Fibroblast of skin of right biceps (primary cell): ENCODE results near the gene DPYSL3.
A peak's percentile ranks its signal among the peaks of the same experiment; 100 is the strongest.
"Not testable (repeated sequence)": the region's sequence is repeated elsewhere in the genome, so short reads cannot be mapped to it uniquely, and the experiment has no call there.

Experiments
- DNase-seq: peaks from one replicate; pipeline ENCODE4 v3.0.0-alpha.2; 2013

Gene DPYSL3

DNA sequence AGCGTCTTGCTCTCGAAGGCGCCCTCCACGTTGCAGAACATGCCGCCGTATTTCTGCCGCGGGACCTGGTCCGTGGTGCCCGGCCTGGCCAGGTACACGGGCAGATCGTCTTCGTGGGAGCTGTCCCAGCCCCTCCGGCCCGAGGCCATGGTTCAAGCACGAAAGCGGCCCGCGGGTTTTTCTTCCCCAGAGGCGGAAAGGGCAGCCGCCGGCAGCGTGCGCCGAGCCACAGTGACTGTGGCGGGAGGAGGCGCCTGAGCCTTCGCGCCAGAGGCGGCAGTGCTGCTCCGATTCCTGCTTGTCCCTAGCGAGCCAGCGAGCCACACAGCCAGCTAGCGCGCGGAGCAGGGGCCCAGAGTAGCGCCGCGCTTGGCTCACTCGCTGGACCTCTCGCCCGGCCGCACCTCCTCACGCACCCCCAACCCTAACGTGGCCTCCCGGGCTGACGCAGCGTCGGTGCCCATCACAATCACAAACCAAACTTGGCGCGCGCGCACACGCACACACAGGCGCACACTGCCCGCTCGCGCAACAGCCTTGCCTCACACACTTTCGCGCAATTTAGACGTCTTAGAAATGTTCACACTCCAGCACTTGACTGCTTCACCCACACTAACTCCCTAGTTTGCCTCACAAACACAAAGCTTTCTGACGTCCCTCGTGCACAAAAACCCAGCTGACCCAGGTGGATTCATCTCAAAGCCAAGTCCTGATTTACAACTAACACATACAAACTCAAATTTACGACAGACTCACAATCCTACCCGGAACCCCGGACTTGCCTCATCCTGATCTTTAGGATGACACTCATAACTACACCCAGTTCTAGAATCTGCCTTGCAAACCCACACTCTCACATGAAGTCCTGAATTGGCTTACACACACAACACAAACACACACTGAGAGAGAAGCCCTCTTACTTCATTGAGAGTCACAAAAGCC, at the start of gene DPYSL3:
DPYSL3 (minus strand) TSS at position 359 of the 942 bp plus-strand sequence; CDS start at position 149, 210 bp downstream.
- peak; percentile 79 for DNase-seq

DNA sequence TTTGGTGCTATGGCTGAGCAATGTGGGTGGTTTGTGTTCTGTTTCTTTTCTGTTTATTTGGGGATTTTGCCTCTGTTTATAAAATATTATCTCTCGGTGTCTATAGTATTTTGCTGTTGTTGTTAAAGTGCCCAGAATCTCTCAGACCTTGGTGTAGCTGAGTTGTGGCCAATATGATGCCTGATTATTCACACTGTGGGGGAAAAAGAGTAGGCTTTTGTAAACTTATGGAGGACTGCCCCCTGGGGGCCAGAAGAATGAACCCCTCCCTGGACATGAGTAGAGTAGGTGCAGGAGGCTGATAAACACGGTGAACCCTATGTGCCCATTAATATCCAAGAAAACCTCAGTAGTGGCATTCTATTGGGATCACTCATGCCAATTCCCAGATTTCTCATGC, 49.0 kb upstream of the DPYSL3 start:
- DNase-seq, result peak; percentile 71

DNA sequence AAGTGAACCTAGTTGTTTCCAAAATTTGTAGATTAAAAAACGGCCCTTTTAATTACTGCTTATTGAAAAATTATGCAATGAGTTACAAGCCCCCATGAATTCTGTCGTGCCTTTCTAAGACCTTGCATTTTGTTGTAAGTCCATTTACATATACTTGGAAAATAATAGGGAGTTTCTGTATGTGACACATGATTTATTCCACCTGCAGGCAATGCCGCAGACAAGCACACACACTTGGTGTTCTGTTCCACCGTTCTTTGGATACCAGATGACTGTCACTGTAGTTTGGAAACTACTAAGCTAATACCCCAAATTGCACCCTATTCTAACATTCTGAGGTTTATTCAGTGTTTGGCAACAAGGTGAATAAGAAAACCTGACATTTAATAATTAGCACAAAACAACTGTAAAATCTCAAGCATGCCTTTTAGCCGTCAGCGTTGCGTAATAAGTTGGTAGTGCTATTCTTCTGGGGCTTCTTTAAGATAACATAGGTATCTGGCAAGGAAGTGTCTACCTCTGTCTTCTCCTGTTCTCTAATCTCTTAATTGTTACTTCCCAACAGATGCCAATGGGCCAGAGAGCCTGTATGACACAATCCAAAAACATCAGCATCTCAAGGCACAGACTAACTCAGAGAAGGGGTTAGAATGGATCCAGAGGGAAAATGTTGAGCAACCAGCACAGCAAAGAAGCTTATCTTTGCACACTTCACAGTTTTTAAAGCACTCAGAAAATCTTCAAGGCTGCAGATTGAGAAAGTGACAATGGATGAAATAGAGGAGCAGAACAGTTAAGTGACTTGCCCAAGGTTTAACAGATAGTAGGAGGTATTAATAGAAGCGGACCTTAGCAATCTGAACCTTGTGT, 48.2 kb upstream of the DPYSL3 start:
- DNase-seq, result no peak

DNA sequence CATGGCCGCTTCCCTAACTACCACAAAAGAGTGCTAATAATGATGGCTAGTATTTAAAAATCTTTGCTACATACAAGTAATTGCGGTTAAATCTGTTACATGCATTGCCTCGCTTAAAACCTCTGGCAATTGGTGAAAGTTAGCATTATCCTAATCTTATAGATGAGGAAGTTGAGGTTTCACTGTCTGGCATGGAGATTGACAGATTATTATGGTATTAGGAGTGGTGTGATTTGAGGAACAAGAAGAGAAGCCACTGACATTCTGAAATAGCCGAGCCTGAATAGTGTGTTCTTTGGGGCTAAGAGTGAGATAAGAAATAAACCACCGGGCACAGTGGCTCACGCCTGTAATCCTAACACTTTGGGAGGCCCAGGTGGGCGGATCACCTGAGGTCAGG, 45.3 kb upstream of the DPYSL3 start:
- DNase-seq, result no peak

DNA sequence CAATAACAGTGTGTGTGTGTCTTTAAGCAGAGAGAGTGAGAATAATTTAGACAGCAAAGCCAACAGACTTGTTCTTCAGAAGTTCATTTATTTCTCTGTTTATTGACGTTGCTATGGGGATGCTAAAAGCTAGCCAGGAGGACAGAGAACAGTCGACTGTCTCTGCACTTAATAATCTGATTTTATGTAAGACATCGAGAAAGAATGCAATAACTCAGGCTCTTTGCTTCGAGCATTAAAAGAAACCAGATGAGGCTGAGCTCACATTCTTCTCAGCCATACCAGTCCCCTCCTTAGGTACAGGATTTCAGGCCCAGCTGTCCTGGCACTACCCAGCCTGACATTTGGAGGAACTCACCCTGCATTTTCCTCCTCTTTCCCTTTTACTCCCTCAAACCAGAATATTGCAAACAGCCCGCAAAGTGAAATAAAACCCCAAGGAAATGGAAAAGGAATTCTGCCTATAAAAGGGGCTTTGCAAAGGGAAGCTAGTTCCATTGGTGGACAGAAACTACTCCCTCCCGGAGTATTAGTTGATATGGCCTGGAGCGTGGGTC, 44.5 kb upstream of the DPYSL3 start:
- peak; percentile 91 for DNase-seq

DNA sequence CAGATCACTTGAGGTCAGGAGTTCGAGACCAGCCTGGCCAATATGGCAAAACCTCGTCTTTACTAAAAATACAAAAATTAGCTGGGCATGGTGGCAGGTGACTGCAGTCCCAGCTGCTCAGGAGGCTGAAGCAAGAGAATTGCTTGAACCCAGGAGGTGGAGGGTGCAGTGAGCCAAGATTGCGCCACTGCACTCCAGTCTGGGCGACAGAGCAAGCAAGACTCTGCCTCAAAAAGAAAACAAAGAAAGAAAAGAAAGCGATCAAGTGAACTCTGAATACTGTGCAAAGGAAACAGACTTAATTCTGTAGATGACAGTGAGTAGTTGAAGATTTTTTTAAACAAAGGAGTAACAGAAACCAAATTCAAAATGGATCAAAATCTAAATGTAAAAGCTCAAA, 43.9 kb upstream of the DPYSL3 start:
- DNase-seq, result not testable (repeated sequence)

DNA sequence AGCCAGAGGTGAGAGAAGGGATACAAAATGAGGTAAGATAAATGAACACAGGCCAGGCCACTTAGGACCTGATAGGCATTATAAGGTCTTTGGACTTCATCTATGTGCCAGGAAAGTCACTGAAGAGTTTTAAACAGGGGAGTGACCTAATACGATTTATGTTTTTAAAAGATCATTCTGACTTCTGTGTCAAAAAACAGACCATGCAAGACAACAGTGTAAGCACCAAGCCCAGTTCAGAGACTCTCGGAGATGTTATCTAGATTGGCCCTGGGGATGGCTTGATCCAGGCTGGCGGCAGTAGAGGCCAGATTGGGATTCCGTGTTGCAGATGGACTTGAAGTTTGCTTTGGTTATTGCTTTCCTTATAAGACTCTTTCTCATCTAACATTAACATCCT, 43.0 kb upstream of the DPYSL3 start:
- DNase-seq, result no peak

DNA sequence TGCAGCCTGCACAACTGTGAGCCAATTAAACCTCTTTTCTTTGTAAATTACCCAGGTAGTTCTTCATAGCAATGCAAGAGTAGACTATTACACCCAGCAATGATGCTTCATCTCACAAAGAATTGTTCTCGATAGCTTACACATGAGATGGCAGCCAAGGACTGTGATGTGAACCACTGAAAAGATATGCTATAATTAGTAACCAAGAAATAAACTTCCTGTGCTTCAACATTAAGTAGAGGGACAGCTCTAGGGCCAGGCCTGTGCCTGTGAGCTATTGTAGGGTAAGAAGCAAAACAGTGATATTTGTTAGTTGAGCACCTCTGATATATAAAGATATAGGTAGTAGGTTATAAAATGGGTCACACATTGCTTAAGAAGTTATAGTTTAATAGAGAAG, 41.8 kb upstream of the DPYSL3 start:
- DNase-seq, result no peak

- DNase-seq, result no peak
Measured at GRCh38 chr5:147547730-147548129, 37.9 kb upstream of the DPYSL3 start.

GRCh38 chr5:147544556-147544955, 34.7 kb upstream of the DPYSL3 start:
- no peak for DNase-seq

DNA sequence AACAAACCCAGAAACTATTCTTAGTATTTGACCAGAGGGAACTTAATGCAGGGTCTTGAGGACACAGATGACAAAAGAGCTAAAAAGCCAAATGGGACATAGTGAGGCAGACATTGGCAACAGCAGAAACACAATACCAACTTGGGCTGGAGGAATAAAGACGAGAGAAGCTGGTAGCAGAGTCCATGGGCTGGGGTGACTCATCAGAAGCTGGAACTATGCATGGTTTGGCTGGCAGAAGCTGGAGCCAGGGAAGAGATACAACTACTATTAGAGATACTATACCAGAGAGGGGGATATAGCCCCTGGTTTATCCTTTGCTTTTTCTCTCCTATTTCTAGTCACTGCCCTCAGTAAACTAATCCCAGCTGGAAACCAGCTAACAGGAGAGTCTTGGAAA, 29.2 kb upstream of the DPYSL3 start:
- DNase-seq, result no peak

DNA sequence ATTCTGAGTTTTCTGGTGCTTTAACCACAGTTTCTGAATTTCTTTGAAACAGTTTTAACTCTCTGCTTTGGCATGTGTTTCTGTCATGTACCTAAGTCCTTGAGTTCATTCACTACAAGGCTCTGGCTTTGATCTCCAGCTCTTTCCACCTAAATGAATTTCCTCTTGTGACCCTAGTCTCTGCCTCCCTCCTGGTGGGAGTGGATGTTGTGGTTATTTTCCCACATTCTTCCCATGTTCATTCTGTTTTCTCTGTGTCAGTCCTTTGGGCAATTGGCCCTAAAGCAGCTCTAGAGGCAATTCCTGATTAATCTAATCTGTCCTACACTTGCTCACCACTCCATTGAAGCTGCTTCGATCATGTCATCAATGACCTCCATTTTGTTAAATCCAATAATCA, 28.4 kb upstream of the DPYSL3 start:
- peak; percentile 15 for DNase-seq

DNA sequence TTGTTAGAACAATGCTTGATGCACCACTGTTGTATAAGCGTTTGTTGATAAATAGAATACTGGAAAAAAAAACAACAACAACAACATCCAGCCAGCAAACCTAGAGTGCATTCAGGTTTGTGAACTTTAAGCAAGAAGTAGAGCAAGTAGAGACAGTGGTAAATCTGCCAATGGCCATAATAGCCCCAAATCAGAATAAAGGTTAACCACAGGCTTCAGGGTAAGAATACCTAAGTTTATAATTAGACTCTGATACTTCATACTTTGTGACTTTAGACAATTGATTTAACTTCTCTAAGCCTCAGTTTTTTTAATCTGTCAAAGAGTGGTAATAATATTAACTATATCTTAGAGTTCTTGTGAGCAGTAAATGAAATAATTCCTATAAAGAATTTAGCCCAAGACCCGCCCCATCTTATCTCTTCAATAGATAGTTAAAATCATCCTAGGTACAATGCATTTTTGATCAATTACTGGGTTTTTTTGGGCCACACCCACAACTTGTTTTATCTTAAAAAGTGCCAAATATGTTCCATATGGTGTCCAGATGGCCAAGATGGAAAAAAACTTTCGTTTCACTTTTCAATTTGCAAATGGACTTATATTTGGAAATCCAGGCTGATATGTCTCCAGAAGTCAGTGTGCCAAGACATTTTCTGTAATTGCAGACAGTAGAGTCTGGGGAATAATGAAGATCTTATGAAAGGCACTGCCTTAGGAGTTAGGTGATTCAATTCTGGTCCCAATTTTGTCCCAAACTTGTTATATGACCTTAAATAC, 24.5 kb upstream of the DPYSL3 start:
- peak; percentile 40 for DNase-seq

DNA sequence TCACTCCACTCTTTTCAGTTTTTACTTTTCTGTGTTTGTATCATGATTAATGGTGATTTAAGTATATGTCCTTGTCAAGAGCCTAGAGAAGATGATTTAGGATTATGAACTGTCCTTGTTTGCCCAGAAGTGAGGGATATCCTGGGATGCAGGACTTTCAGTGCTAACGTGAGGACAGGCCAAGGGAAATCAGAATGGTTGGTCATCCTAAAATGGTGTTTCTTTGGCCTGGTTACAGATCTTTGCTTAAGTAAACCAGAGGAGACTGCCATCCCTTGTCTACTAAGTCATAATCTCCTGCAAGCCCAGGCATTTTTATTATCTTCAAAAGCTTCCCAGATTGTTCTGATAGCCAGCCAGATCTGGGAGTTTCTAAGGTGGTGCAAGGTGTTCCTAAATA, 22.3 kb upstream of the DPYSL3 start:
- DNase-seq, result no peak

GRCh38 chr5:147530530-147531389, 20.9 kb upstream of the DPYSL3 start:
- DNase-seq, result peak; percentile 86

- no peak for DNase-seq
Measured at GRCh38 chr5:147523069-147523468, 13.2 kb upstream of the DPYSL3 start.

- DNase-seq, result peak; percentile 83
Measured at GRCh38 chr5:147522435-147522834, 12.6 kb upstream of the DPYSL3 start.

DNA sequence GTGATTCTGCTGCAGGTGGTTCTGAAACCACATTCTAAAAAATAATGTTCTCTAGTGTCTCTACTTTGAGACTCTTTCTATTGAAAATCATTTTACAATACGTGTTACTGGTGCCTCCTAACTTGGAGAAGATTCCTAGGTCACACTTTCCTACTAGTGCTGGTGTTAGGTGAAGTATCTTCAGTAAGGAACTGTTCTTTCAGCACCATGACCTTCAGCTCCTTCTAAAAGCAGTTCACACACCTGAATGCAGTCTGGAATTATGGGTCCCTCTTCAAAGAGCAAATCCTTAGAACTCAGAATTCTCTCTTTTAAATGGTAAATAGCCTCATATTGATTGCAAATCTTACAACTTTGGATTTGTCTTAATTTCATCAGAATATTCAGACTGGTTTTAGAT, 10.6 kb upstream of the DPYSL3 start:
- DNase-seq, result no peak

DNA sequence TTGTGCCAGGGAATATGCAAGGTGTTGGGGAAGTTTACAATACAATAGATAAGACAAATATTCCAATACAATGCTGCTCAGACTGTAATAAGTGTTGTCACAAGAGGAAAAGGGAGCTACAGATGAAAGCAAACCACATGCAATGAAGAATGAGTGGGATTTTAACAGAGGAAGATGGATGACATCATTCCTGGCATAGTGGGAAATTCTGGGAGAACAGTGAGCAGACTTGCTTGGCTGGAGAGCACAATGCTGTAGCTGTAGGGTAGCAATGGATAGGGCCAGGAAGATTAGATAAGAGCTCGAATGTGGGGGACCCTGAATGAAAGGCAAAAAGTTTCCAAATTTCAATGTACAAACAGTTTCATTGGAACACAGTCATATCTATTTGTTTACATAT, 9.5 kb upstream of the DPYSL3 start:
- DNase-seq, result peak; percentile 25

DNA sequence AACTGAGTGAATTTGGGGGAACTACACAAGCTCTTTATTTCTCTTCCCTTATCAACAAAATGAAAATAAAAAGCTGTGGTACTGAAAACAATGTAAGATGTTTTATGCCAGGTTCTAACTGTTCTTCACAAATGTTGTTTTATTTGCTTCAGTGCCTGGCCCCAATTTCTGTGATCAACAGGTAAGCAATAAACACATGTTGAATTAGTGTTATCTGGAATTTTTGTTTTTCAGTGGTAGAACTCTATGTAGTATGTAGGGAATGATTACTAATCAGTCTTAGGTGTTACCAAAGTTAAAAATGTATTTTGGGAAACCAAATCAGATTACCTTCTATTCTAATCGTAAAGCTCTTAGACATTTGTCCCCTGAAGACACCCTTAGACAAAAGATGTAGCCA, 7.5 kb upstream of the DPYSL3 start:
- DNase-seq, result no peak

- DNase-seq, result no peak
Measured at GRCh38 chr5:147515269-147515668, 5.4 kb upstream of the DPYSL3 start.
